AG08395 (cell line): Measurements from ENCODE around the gene GREM1.

Source experiments
- DNase-seq: peaks from one replicate; pipeline ENCODE4 v3.0.0; 2012; ENCODE audit warnings: mixed read lengths, low spot score

Gene GREM1

GRCh38 chr15:32717426-32718226 is at the start of gene GREM1:
Gene GREM1 (plus strand): TSS chr15:32718004. CDS start chr15:32730691, 12,687 bp downstream.
- peak; percentile 88 for DNase-seq

DNA sequence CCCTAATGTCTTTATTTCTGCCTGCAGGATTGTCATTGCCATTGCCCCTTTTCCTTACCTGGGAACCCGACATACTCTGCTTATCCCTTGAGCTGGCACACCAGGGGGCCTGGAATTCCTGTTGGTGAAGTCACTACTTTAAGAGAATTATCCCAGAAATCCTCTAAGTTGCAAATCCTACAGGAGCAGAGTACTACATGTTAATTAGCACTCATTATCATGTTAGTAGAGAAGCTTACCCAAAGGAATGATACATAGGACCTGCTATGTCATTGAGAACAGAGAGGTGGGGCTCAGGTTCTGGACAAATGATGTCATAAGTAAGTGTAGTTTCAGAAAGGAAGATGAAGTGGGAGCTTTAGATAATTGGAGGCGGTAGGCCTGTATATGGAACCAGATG is 48.9 kb upstream of the GREM1 start:
- no peak for DNase-seq

DNA sequence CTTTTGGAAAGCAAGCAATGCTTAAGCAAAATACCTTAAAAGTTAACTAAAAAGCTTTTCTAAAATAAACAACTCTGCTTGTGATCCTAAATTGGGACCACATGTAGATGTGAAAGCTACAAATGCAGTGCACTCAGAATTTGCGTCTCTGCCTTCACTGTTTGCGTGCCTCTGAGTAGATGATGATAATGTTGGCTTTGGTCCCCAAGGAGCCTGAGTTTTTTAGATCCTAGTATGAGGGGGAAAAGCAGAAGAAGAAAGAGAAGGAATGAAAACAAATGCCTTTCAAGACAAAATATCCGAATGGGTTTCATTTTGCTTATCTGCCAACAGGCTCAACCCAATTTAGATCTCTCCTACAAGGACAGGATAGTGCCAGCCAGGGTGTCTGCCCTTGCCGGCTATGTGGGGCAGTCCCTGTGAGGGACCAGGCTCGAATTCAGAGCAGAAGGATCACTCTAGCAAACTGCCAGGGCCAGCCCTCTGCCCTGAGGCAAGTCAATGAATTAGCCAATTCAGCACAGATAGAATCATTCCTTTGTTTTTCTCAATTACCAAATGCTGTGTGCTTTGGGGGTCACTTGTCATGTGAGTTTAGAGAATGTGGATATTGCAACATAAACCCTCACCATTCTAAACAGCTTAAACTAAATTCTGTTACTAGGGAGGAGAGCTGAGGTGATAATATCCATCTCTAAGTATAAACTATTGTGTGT is 47.8 kb upstream of the GREM1 start:
- peak; percentile 74 for DNase-seq

GRCh38 chr15:32670623-32671022 is 47.2 kb upstream of the GREM1 start:
- no peak for DNase-seq

DNA sequence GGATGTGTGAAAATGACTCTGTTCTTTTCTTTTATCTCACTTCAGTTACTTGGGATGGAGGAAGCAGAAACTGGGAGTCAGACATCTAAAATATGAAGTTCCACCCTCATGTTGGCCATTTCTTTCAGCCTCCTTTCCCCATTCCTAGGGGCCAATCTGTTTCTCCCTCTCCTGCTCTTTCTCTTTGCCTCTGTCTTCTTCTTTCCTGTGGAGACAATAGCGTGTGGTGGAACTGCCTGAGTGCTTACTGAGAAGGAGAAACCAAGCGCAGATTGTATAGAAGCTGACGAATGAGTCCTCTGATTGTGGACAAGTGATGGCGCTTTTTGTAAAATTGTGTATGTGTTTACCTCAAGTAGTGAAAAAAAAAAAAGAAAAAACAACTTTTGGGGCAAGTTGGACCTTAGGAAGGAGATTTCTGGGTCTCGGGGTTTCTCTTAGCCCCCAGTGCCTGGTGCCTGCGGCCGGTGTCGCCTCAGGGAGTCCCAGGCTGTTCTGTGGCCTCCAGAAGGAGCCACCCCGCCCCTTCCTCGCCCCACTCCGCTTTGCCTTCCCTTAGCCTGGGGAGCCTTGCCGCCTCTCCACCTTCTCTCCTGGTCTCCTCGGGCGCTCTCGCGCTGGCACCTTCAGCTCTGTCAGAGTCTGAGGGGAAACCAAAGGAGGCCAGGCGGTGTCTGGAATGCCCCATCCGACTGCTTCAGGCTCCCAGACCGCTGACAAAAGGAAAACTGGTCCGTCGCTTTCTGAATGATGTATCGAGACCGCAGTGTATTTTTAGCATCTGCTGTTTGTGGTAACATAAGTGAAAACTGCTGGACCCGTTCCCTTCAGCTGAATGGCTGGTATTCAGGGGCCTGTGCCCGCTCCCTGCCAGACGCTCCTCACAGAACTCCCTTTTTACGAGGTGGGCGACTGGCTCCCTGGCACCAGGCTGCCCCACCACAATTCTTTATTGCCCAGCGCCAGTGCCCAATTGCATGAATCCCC is 46.2 kb upstream of the GREM1 start:
- peak; percentile 80 for DNase-seq

DNA sequence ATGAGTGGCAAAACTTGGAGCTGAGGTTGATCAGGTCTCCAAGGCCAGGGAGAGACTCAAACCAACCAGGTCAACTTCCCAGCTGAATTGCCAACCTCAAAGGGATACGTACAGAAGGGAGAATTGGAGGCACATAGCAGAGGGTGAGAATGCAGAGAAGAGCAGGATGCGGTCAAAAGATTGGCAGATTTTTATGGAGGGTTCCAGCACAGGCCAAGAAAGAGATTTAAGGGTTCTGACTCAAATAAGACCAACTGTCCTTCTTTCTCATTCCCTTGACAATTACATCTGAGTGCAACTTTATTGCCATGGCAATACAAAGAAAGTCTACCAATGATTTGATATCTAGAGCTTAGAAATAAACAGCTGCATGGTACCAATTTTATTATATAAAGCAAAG is 43.1 kb upstream of the GREM1 start:
- no peak for DNase-seq

GRCh38 chr15:32675466-32675865 is 42.3 kb upstream of the GREM1 start:
- DNase-seq, result no peak

DNA sequence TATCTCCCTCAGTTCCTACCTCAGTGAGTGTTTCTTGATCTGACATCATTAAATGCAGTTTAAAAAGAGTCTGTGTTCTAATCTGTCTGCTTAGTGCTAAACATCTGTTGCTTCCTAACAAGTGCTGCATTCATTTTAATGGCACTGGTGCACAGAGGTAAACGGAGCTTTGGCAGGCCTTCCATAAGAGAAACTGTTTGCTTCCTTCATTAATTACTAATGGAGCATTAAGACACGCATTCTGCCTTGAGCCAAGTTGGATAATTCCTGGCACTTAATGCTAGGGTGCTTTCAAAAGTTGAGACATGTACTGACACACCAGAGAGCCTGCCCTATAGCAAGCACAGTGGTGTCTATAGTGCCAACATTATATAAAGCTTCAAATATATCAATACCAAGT is 41.6 kb upstream of the GREM1 start:
- DNase-seq, result no peak

DNA sequence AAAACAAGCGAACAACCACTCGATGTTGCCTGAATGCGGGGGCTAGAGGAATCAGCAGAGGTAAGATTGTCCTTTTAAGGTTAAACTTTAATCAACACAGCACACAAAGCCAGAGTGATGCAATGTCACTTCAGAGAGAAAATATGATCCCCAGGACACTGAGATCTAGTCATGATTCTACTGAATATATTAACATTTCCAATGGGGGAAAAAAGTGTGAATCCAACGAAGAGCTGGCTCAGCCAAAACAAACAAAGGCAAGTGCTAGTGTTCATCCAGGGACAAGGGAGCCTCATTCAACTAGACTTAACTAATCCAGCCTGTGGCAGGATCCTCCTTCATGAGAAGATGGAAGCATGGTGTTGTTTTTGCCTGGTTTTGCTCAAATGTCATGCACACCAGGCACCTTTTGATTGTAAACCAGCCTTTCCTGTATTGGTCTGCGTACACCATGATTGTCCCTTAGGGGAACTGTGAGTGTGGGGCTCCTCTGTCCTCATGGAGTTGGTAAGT is 40.5 kb upstream of the GREM1 start:
- DNase-seq, result no peak

GRCh38 chr15:32679298-32679690 is 38.5 kb upstream of the GREM1 start:
- DNase-seq, result no peak

GRCh38 chr15:32682569-32682968 is 35.2 kb upstream of the GREM1 start:
- DNase-seq, result peak; percentile 87

DNA sequence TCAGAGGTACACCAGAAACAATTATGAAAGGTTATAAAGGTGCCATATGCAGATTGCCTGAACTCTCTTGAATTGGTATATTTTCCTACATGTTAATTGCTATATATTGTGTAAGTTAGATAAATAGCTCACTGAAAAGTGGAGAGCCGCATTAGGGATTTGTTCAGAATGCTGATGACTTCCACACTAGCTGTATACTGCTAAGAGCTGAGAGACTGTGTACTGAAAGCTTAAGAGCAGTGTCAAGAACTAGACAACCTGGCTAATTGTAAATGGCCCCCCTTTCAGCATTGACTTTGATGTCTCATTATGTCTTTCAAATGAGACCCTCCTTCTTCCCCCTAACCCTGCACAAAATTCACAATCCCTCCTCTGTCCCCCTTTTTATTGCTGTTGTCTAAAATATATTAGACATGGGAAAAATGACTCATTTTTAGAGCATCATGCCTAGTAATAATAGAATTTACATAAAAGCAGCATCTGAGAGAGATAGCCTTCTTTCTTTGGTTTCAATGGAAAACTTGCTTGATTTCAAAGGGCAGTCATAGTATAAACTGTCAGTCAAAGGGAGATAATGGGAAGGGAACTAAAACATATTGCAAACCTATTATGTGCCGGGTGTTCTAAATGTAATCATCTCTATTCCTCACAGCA is 34.7 kb upstream of the GREM1 start:
- no peak for DNase-seq

- DNase-seq, result peak; percentile 93
Observed at GRCh38 chr15:32683906-32684584, 33.8 kb upstream of the GREM1 start.

DNA sequence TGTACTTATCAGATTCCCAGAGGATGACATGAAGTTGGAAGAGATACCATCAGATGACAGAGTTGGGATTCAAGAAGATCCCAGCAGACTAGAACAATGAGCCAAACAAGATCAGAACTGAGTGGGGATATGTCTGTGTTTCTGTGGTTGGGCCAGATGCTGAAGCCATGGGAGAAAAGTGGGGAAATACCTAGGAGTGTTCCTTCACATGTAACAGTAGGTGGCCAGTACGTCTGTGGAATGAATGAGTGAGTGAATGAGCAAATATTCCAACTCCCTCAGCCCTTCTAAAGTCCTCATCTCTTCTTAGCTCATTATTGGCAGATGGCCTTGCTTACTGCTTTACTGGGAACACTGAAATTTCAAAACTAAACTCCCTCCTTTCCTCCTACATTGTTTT is 32.2 kb upstream of the GREM1 start:
- no peak for DNase-seq

GRCh38 chr15:32687556-32687955 is 30.2 kb upstream of the GREM1 start:
- DNase-seq, result no peak

DNA sequence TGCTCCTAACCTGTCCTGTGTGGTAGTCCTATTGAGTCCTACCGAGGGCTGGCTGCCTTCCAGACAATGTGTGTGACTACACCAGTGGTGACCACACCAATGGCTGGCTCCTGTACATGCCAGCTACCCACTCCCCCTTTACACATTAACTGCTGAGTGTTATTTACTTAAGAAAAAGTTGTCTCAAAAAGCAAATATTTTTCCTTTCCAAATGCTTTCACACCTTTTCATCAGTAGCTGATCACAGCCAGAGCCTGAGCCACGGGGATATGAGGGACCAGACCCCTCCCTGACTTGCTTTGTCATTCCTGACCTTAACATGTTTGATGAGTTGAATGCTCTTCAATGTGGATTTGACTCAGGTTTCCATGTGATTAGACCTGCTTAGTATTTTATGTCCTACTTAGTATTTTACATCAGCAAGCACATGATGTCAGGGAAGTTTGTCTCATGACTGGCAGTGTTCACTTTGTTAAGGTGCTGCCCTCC is 29.6 kb upstream of the GREM1 start:
- no peak for DNase-seq

GRCh38 chr15:32690941-32691688 is 26.7 kb upstream of the GREM1 start:
- no peak for DNase-seq

DNA sequence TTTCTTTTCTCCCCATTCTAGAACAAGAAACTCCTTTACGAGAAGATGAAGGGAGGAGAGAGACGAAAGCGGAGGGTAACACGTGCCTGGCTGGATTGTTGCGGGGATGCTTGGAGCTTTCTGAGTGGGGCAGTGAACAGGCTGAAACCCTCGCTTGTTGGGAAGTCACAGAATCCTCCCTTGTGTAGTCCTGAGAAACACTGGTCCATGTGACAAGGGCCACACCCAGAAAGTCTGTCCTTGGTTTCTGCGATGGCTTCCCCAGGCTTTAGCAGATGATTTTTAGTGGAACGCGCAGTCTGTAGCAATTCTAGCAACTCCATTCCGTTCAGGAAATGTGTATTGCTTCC is 26.1 kb upstream of the GREM1 start:
- no peak for DNase-seq

DNA sequence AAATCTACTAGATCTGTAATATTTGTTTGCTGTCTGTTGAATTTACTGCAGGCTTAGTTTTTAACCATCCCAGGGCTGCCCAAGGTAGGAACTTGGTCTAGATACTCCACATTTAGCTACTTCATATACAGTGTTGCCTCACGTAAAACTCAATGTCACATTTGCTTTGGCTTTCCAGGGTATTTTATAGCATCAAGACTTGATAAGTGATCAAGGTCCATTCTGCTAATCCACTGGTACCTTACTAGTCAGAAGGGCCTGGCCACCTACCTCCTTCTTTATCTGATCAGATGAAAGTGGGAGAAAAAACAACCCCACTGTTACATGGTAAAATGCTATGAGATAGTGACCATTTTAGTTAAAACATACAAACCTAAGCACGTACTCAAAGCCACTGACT is 25.5 kb upstream of the GREM1 start:
- no peak for DNase-seq
